K562 (cell line): ENCODE data around the gene TMEM131L.

Experiments
- FOXK2 ChIP-seq, 2 experiments: fragments of 450-650 bp; IDR thresholded peaks in 1 of 2; conservative IDR thresholded peaks in 1 of 2; 2 replicates each; pipeline ENCODE4 v1.6.1; 2016; ENCODE audit warnings: low read depth in 2 of 2, mild to moderate bottlenecking in 1 of 2
- GATAD2A ChIP-seq: fragments of 450-650 bp; IDR thresholded peaks from 2 replicates; pipeline ENCODE4 v1.6.1; 2017
- KDM5B ChIP-seq: fragments of 200-600 bp; sonication (generic); IDR thresholded peaks from 2 replicates; pipeline ENCODE4 v1.6.1; 2012; ENCODE audit warnings: low read depth, mild to moderate bottlenecking, moderate library complexity, low read length, control low read depth, inconsistent platforms; ENCODE audit not compliant: insufficient replicate concordance
- NCOA2 ChIP-seq, 2 experiments: fragments of 450-650 bp; IDR thresholded peaks; 2 replicates each; pipeline ENCODE4 v1.6.1; 2018; ENCODE audit warnings: mild to moderate bottlenecking in 2 of 2, moderate library complexity in 1 of 2; ENCODE audit not compliant: partially characterized antibody in 2 of 2
- POLR2AphosphoS5 ChIP-seq: IDR thresholded peaks from 2 replicates; pipeline ENCODE4 v1.6.1; 2011; ENCODE audit warnings: mild to moderate bottlenecking, low read depth, low read length, moderate library complexity; ENCODE audit not compliant: control insufficient read depth, insufficient read depth
- REST ChIP-seq, 2 experiments: fragments of 450-650 bp; formaldehyde crosslinking in 1 of 2; IDR thresholded peaks; 2 replicates each; pipeline versions ENCODE4 v1.4.0 to v1.6.1; 2014 to 2020; ENCODE audit warnings: mild to moderate bottlenecking in 2 of 2, borderline replicate concordance in 1 of 2, low read depth in 1 of 2
- SAFB2 ChIP-seq: fragments of 200-400 bp; formaldehyde crosslinking; IDR thresholded peaks from 2 replicates; pipeline ENCODE4 v1.6.1; 2018; ENCODE audit warnings: borderline replicate concordance, low read length, low read depth, moderate library complexity; ENCODE audit not compliant: severe bottlenecking
- SMC3 ChIP-seq: conservative IDR thresholded peaks from 2 replicates; pipeline ENCODE4 v1.6.1; 2011; ENCODE audit warnings: low read depth, low read length, improper control_type of control experiment; ENCODE audit not compliant: insufficient read depth
- TCF7L2 ChIP-seq: fragments of 150-350 bp; IDR thresholded peaks from 2 replicates; pipeline ENCODE4 v1.6.1; 2016; ENCODE audit warnings: low read depth, mild to moderate bottlenecking, low read length, moderate library complexity
- ZNF77 ChIP-seq: fragments of 250-450 bp; sonication (Bioruptor Pico); IDR thresholded peaks from 2 replicates; pipeline ENCODE4 v1.5.0; 2020
- TF ChIP-seq, protein P1 (sequence below): sonication (generic); formaldehyde crosslinking; IDR thresholded peaks from 2 replicates; pipeline ENCODE4 v1.8.1; 2023; ENCODE audit warnings: mild to moderate bottlenecking, missing genetic modification reagents
- TF ChIP-seq, protein P2 (sequence below), 3 experiments: IDR thresholded peaks in 2 of 3; conservative IDR thresholded peaks in 1 of 3; 2 replicates each; pipeline ENCODE4 v1.5.1; 2011 to 2012; ENCODE audit warnings: low read length in 3 of 3, mild to moderate bottlenecking in 3 of 3, control low read depth in 2 of 3, improper control_type of control experiment in 1 of 3, inconsistent platforms in 1 of 3, low read depth in 1 of 3, mixed read lengths in 1 of 3, moderate library complexity in 1 of 3; ENCODE audit not compliant: insufficient read depth in 2 of 3

DNA sequence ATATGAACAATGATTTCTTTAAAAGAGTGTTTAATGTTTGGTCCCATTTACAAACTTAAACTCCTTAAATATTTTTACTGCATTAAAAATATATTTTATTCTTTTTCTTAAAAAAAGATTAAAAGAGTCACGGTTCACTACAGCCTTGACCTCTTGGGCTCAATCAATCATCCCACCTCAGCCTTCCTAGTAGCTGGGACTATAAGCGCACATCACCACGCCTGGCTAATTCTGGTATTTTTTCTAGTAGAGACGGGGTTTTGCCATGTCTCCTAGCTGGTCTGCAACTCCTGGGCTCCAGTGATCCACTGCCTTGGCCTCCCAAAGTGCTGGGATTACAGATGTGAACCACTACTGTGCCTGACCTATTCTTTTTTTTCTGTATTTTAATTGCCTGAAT lies 113.2 kb downstream of the TMEM131L start:
- TF ChIP-seq GATAD2A (no peak), POLR2AphosphoS5 (no peak), FOXK2 (conservative IDR thresholded peaks at IDR 0.05 in 1 of 2, IDR thresholded peaks at IDR 0.05 in 1 of 2; ENCODE audit: low read depth in 2 of 2) (no peak), NCOA2 (IDR thresholded peaks at IDR 0.05; ENCODE audit: partially characterized antibody in 2 of 2) (no peak), ZNF77 (no peak), SMC3 (no peak), SAFB2 (no peak), TCF7L2 (no peak), REST (IDR thresholded peaks at IDR 0.05; ENCODE audit: borderline replicate concordance) (no peak), REST (CRISPR knock-in tag; IDR thresholded peaks at IDR 0.05; ENCODE audit: low read depth) (no peak), KDM5B (no peak)
- TF ChIP-seq, protein P1, sequence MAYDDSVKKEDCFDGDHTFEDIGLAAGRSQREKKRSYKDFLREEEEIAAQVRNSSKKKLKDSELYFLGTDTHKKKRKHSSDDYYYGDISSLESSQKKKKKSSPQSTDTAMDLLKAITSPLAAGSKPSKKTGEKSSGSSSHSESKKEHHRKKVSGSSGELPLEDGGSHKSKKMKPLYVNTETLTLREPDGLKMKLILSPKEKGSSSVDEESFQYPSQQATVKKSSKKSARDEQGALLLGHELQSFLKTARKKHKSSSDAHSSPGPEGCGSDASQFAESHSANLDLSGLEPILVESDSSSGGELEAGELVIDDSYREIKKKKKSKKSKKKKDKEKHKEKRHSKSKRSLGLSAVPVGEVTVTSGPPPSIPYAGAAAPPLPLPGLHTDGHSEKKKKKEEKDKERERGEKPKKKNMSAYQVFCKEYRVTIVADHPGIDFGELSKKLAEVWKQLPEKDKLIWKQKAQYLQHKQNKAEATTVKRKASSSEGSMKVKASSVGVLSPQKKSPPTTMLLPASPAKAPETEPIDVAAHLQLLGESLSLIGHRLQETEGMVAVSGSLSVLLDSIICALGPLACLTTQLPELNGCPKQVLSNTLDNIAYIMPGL (CRISPR knock-in tag): no peak
- TF ChIP-seq, protein P2, sequence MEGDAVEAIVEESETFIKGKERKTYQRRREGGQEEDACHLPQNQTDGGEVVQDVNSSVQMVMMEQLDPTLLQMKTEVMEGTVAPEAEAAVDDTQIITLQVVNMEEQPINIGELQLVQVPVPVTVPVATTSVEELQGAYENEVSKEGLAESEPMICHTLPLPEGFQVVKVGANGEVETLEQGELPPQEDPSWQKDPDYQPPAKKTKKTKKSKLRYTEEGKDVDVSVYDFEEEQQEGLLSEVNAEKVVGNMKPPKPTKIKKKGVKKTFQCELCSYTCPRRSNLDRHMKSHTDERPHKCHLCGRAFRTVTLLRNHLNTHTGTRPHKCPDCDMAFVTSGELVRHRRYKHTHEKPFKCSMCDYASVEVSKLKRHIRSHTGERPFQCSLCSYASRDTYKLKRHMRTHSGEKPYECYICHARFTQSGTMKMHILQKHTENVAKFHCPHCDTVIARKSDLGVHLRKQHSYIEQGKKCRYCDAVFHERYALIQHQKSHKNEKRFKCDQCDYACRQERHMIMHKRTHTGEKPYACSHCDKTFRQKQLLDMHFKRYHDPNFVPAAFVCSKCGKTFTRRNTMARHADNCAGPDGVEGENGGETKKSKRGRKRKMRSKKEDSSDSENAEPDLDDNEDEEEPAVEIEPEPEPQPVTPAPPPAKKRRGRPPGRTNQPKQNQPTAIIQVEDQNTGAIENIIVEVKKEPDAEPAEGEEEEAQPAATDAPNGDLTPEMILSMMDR (IDR thresholded peaks at IDR 0.05 in 2 of 3, conservative IDR thresholded peaks at IDR 0.05 in 1 of 3; ENCODE audit: insufficient read depth in 2 of 3, low read depth in 1 of 3, low read length in 3 of 3): no peak
